Ishikawa (cell line): ENCODE results near the gene PRELID1.

Source experiments
- CEBPB ChIP-seq: IDR thresholded peaks from 2 replicates; pipeline ENCODE4 v1.6.1; 2012
- EP300 ChIP-seq: IDR thresholded peaks from 2 replicates; pipeline ENCODE4 v1.6.1; 2012; ENCODE audit warnings: borderline replicate concordance
- TAF1 ChIP-seq: IDR thresholded peaks from 2 replicates; pipeline ENCODE4 v1.6.1; 2012; ENCODE audit warnings: low read depth, mild to moderate bottlenecking
- TEAD4 ChIP-seq: IDR thresholded peaks from 2 replicates; pipeline ENCODE4 v1.6.1; 2012
- YY1 ChIP-seq: IDR thresholded peaks from 2 replicates; pipeline ENCODE4 v1.6.1; 2012; ENCODE audit warnings: low read depth
- TF ChIP-seq, protein P1 (sequence below): IDR thresholded peaks from 2 replicates; pipeline ENCODE4 v1.6.1; 2012
- TF ChIP-seq, protein P2 (sequence below): IDR thresholded peaks from 2 replicates; pipeline ENCODE4 v1.6.1; 2012; ENCODE audit warnings: low read depth, mild to moderate bottlenecking

DNA sequence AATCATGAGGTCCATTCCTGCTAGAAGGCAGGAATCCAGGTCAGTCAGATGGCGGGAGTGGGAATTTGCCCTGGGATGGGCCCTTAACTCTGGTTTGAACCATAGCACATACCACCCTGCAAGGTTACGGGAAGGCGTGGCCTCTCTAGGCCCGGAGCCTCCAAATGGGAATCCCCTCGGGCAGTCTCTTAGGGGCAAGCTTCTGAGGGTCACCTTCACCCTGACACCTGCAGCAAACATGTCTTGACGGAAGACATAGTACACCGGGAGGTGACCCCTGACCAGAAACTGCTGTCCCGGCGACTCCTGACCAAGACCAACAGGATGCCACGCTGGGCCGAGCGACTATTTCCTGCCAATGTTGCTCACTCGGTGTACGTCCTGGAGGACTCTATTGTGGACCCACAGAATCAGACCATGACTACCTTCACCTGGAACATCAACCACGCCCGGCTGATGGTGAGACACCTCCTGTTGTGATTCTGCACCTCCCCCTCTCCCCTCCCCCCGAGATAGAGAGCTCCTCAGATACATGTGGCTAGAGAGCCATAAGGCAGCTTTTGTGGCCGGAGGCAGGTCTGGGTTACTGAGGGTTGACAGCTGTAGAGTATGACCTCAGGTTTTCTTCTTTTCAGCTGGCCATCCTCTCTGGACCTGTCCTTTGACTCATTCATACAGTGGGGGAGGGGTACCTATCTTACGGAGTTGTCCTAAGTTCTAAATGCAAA is 957 bp downstream of the PRELID1 start:
- TF ChIP-seq TEAD4, result no peak
- TF ChIP-seq, protein P1, sequence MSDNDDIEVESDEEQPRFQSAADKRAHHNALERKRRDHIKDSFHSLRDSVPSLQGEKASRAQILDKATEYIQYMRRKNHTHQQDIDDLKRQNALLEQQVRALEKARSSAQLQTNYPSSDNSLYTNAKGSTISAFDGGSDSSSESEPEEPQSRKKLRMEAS, result no peak
- TF ChIP-seq CEBPB, result no peak
- TF ChIP-seq EP300, result no peak
- TF ChIP-seq, protein P2, sequence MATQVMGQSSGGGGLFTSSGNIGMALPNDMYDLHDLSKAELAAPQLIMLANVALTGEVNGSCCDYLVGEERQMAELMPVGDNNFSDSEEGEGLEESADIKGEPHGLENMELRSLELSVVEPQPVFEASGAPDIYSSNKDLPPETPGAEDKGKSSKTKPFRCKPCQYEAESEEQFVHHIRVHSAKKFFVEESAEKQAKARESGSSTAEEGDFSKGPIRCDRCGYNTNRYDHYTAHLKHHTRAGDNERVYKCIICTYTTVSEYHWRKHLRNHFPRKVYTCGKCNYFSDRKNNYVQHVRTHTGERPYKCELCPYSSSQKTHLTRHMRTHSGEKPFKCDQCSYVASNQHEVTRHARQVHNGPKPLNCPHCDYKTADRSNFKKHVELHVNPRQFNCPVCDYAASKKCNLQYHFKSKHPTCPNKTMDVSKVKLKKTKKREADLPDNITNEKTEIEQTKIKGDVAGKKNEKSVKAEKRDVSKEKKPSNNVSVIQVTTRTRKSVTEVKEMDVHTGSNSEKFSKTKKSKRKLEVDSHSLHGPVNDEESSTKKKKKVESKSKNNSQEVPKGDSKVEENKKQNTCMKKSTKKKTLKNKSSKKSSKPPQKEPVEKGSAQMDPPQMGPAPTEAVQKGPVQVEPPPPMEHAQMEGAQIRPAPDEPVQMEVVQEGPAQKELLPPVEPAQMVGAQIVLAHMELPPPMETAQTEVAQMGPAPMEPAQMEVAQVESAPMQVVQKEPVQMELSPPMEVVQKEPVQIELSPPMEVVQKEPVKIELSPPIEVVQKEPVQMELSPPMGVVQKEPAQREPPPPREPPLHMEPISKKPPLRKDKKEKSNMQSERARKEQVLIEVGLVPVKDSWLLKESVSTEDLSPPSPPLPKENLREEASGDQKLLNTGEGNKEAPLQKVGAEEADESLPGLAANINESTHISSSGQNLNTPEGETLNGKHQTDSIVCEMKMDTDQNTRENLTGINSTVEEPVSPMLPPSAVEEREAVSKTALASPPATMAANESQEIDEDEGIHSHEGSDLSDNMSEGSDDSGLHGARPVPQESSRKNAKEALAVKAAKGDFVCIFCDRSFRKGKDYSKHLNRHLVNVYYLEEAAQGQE, result no peak
- no peak for TF ChIP-seq YY1
- TF ChIP-seq TAF1, result no peak
